H9 (cell line): ENCODE results near the gene CLDN34. TPM values are rescaled to one million over a fixed set of nuclear protein-coding genes. Genes with fewer than 3 reads are reported as not detected.

Experiments used
- DNase-seq: peaks from one replicate; pipeline ENCODE4 v3.0.0-alpha.2; 2017
- H2AFZ ChIP-seq: one replicate; pipeline ENCODE4 v1.6.1; 2013; ENCODE audit warnings: mild to moderate bottlenecking, low read length, control low read depth, moderate library complexity
- H2AK5ac ChIP-seq: 2 replicates; pipeline ENCODE4 v1.6.1; 2013; ENCODE audit warnings: low read length, control low read depth, mixed read lengths; ENCODE audit not compliant: insufficient read length
- H2BK120ac ChIP-seq: one replicate; pipeline ENCODE4 v1.6.1; 2013; ENCODE audit warnings: low read depth, mild to moderate bottlenecking, low read length, control low read depth, inconsistent platforms; ENCODE audit not compliant: poor library complexity, severe bottlenecking
- H2BK12ac ChIP-seq: 2 replicates; pipeline ENCODE4 v1.6.1; 2013; ENCODE audit warnings: low read length, control low read depth, mixed read lengths, low read depth; ENCODE audit not compliant: insufficient read length
- H2BK15ac ChIP-seq: 2 replicates; pipeline ENCODE4 v1.6.1; 2013; ENCODE audit warnings: low read depth, low read length, control low read depth
- H2BK20ac ChIP-seq: one replicate; pipeline ENCODE4 v1.6.1; 2013; ENCODE audit warnings: low read depth, mild to moderate bottlenecking, low read length, control low read depth, inconsistent platforms; ENCODE audit not compliant: poor library complexity, severe bottlenecking
- H2BK5ac ChIP-seq: 2 replicates; pipeline ENCODE4 v1.6.1; 2013; ENCODE audit warnings: low read length, control low read depth, mixed read lengths; ENCODE audit not compliant: insufficient read length
- H3K14ac ChIP-seq: 2 replicates; pipeline ENCODE4 v1.6.1; 2013; ENCODE audit warnings: low read length, control low read depth; ENCODE audit not compliant: insufficient read depth
- H3K18ac ChIP-seq: 2 replicates; pipeline ENCODE4 v1.6.1; 2013; ENCODE audit warnings: low read depth, mild to moderate bottlenecking, mixed read lengths, low read length, control low read depth; ENCODE audit not compliant: insufficient read length
- H3K23ac ChIP-seq: 2 replicates; pipeline ENCODE4 v1.6.1; 2013; ENCODE audit warnings: low read length, control low read depth, mixed read lengths, low read depth; ENCODE audit not compliant: insufficient read length
- H3K23me2 ChIP-seq: 2 replicates; pipeline ENCODE4 v1.6.1; 2013; ENCODE audit warnings: low read depth, mild to moderate bottlenecking, mixed read lengths, low read length, control low read depth; ENCODE audit not compliant: insufficient read length, poor library complexity, severe bottlenecking
- H3K27ac ChIP-seq: 2 replicates; pipeline ENCODE4 v1.5.1; 2013; ENCODE audit warnings: low read length, control low read depth, mixed read lengths, low read depth; ENCODE audit not compliant: insufficient read length
- H3K27me3 ChIP-seq: 2 replicates; pipeline ENCODE4 v1.6.1; 2013; ENCODE audit warnings: low read length, control low read depth, inconsistent platforms; ENCODE audit not compliant: insufficient read depth
- H3K4ac ChIP-seq: 2 replicates; pipeline ENCODE4 v1.6.1; 2013; ENCODE audit warnings: low read depth, mild to moderate bottlenecking, control low read depth, inconsistent platforms, low read length, moderate library complexity
- H3K4me1 ChIP-seq: 2 replicates; pipeline ENCODE4 v1.6.1; 2013; ENCODE audit warnings: low read length, control low read depth, inconsistent platforms; ENCODE audit not compliant: insufficient read depth
- H3K4me2 ChIP-seq: 2 replicates; pipeline ENCODE4 v1.6.1; 2013; ENCODE audit warnings: low read length, control low read depth, mixed read lengths; ENCODE audit not compliant: insufficient read length, insufficient read depth
- H3K56ac ChIP-seq: 2 replicates; pipeline ENCODE4 v1.6.1; 2013; ENCODE audit warnings: low read depth, mild to moderate bottlenecking, mixed read lengths, low read length, control low read depth; ENCODE audit not compliant: insufficient read length
- H3K79me1 ChIP-seq: 2 replicates; pipeline ENCODE4 v1.6.1; 2013; ENCODE audit warnings: low read depth, mild to moderate bottlenecking, moderate library complexity, low read length, control low read depth, inconsistent platforms; ENCODE audit not compliant: insufficient read depth, poor library complexity, severe bottlenecking
- H3K79me2 ChIP-seq: 2 replicates; pipeline ENCODE4 v1.6.1; 2013; ENCODE audit warnings: low read length, control low read depth, inconsistent platforms; ENCODE audit not compliant: insufficient read depth
- H3K9ac ChIP-seq: 2 replicates; pipeline ENCODE4 v1.6.1; 2013; ENCODE audit warnings: low read length, control low read depth, mixed read lengths; ENCODE audit not compliant: insufficient read length; ENCODE audit errors: extremely low read depth
- H3K9me3 ChIP-seq: one replicate; pipeline ENCODE4 v1.6.1; 2013; ENCODE audit warnings: low read depth, low read length, inconsistent platforms; ENCODE audit not compliant: control insufficient read depth
- H3T11ph ChIP-seq: one replicate; pipeline ENCODE4 v1.6.1; 2013; ENCODE audit warnings: mild to moderate bottlenecking, low read length, control low read depth, inconsistent platforms
- H4K20me1 ChIP-seq: one replicate; pipeline ENCODE4 v1.6.1; 2013; ENCODE audit not compliant: control insufficient read depth, insufficient read length, insufficient read depth
- H4K5ac ChIP-seq: 2 replicates; pipeline ENCODE4 v1.6.1; 2013; ENCODE audit warnings: low read depth, mild to moderate bottlenecking, mixed read lengths, low read length, control low read depth; ENCODE audit not compliant: insufficient read length
- H4K8ac ChIP-seq: replicated peaks from 2 replicates; pipeline ENCODE4 v1.6.1; 2013; ENCODE audit warnings: low read length, control low read depth, mixed read lengths, low read depth; ENCODE audit not compliant: insufficient read length
- H4K91ac ChIP-seq: 2 replicates; pipeline ENCODE4 v1.6.1; 2013; ENCODE audit warnings: low read depth, mild to moderate bottlenecking, moderate library complexity, mixed read lengths, low read length, control low read depth; ENCODE audit not compliant: insufficient read length
- H3K27ac Mint-ChIP-seq, 3 experiments: 2 replicates in 2 of 3; 3 replicates in 1 of 3; pipeline ENCODE4 v1.8.0; 2020 to 2021; ENCODE audit warnings: mixed read lengths in 3 of 3, mild to moderate bottlenecking in 1 of 3, moderate library complexity in 1 of 3
- H3K27me3 Mint-ChIP-seq: 2 replicates; pipeline ENCODE4 v1.8.0; 2021; ENCODE audit warnings: low read depth, mild to moderate bottlenecking, moderate library complexity, mixed read lengths
- H3K36me3 Mint-ChIP-seq, 3 experiments: 2 replicates in 2 of 3; 3 replicates in 1 of 3; pipeline ENCODE4 v1.8.0; 2020 to 2021; ENCODE audit warnings: low read depth in 3 of 3, mixed read lengths in 3 of 3; ENCODE audit not compliant: insufficient read depth in 1 of 3
- H3K4me1 Mint-ChIP-seq, 2 experiments: 2 replicates each; pipeline ENCODE4 v1.8.0; 2020; ENCODE audit warnings: mixed read lengths in 2 of 2
- H3K4me3 Mint-ChIP-seq, 2 experiments: 2 replicates in 1 of 2; 3 replicates in 1 of 2; pipeline ENCODE4 v1.8.0; 2020 to 2021; ENCODE audit warnings: mild to moderate bottlenecking in 2 of 2, mixed read lengths in 2 of 2, moderate library complexity in 1 of 2
- H3K9me3 Mint-ChIP-seq, 2 experiments: 2 replicates in 1 of 2; 3 replicates in 1 of 2; pipeline ENCODE4 v1.8.0; 2020; ENCODE audit warnings: mild to moderate bottlenecking in 2 of 2, mixed read lengths in 2 of 2, moderate library complexity in 1 of 2
- WGBS: extraction: QIAGEN DNeasy Blood & Tissue Kit; methylation state at CpG from one replicate; pipeline ENCODE4 v1.1.7; 2013; ENCODE audit warnings: missing lambda C conversion rate, low lambda C conversion rate, mixed read lengths; ENCODE audit not compliant: insufficient read length; ENCODE audit errors: extremely low coverage; 5-methylcytosine and 5-hydroxymethylcytosine counted together
- total RNA-seq: library from RNA; stranded (reverse); gene quantifications from 2 replicates; pipeline ENCODE4 v1.2.1, GENCODE V29; 2021
- TF ChIP-seq, protein P1 (sequence below): fragments of 200-600 bp; sonication (generic); conservative IDR thresholded peaks from 3 replicates; pipeline ENCODE4 v1.8.0; 2021; ENCODE audit warnings: antibody characterized with exemption, mild to moderate bottlenecking

CLDN34 gene
- total RNA-seq, 1 experiment from 2014 or later = 0.39 TPM

DNA sequence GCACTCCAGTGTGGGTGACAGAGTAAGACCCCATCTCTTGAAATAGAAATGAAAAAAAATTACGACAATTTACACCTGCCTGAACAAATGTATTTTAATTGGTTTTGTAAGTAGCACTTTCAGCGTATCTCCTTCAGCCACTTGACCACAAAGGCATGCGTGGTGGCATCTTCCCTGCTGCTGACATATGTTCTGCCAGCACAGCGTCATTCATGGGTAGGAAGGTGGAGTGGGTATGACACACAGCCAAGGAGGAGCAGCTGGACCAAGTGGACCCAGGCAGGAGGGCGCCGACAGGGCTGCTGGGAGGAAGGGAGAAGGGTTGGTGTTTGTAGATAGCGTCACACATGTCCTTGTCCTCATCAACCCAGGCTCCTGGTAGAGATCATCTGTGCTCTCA is 28.6 kb upstream of the CLDN34 start:
- Histone ChIP-seq H2AK5ac (no peak overlapping the region), H3K4me2 (no peak overlapping the region), H3K18ac (peak overlapping the region; percentile 39), H3K79me1 (no peaks in the 10 kb centered on the region), H2AFZ (no peak overlapping the region), H4K91ac (no peak overlapping the region), H3K23ac (no peak overlapping the region), H3K4ac (no peak overlapping the region), H2BK15ac (no peak overlapping the region), H4K20me1 (no peaks in the 10 kb centered on the region), H3K4me1 (no peaks in the 10 kb centered on the region), H3K9me3 (no peaks in the 10 kb centered on the region), H3K14ac (no peak overlapping the region), H3T11ph (no peak overlapping the region), H2BK12ac (no peak overlapping the region), H3K27ac (no peak overlapping the region), H3K23me2 (no peaks in the 10 kb centered on the region), H3K9ac (no peak overlapping the region), H3K56ac (no peak overlapping the region), H4K8ac (no peak overlapping the region), H2BK20ac (no peak overlapping the region), H2BK120ac (no peak overlapping the region), H3K27me3 (no peaks in the 10 kb centered on the region), H2BK5ac (no peak overlapping the region), H3K79me2 (no peaks in the 10 kb centered on the region), H4K5ac (no peak overlapping the region)
- Mint-ChIP-seq H3K27me3 (no peaks in the 10 kb centered on the region), H3K27ac (no peak overlapping the region), H3K36me3 (peaks cover 43 to 54% (median 52%) of the 10 kb centered on the region in 3 experiments; a peak in 6 of 7 replicates), H3K4me1 (peaks cover 0 to 3% of the 10 kb centered on the region in 2 experiments; a peak in 1 of 4 replicates), H3K4me3 (no peak overlapping the region), H3K9me3 (peaks cover 10 to 47% of the 10 kb centered on the region in 2 experiments)
- TF ChIP-seq, protein P1, sequence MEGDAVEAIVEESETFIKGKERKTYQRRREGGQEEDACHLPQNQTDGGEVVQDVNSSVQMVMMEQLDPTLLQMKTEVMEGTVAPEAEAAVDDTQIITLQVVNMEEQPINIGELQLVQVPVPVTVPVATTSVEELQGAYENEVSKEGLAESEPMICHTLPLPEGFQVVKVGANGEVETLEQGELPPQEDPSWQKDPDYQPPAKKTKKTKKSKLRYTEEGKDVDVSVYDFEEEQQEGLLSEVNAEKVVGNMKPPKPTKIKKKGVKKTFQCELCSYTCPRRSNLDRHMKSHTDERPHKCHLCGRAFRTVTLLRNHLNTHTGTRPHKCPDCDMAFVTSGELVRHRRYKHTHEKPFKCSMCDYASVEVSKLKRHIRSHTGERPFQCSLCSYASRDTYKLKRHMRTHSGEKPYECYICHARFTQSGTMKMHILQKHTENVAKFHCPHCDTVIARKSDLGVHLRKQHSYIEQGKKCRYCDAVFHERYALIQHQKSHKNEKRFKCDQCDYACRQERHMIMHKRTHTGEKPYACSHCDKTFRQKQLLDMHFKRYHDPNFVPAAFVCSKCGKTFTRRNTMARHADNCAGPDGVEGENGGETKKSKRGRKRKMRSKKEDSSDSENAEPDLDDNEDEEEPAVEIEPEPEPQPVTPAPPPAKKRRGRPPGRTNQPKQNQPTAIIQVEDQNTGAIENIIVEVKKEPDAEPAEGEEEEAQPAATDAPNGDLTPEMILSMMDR = no peak
- DNase-seq = no peak
- no CpG with 5 or more reads among the region's 7 CpGs for WGBS
